SH-SY5Y (cell line): ENCODE measurements around the gene ATP10A.

Source experiments
- GATA2 ChIP-seq: IDR thresholded peaks from 2 replicates; pipeline ENCODE4 v1.6.1; 2011; ENCODE audit warnings: mild to moderate bottlenecking, low read depth, low read length
- GATA3 ChIP-seq: IDR thresholded peaks from 2 replicates; pipeline ENCODE4 v1.6.1; 2011; ENCODE audit warnings: low read depth, mild to moderate bottlenecking, low read length, moderate library complexity

The ATP10A gene, protein sequence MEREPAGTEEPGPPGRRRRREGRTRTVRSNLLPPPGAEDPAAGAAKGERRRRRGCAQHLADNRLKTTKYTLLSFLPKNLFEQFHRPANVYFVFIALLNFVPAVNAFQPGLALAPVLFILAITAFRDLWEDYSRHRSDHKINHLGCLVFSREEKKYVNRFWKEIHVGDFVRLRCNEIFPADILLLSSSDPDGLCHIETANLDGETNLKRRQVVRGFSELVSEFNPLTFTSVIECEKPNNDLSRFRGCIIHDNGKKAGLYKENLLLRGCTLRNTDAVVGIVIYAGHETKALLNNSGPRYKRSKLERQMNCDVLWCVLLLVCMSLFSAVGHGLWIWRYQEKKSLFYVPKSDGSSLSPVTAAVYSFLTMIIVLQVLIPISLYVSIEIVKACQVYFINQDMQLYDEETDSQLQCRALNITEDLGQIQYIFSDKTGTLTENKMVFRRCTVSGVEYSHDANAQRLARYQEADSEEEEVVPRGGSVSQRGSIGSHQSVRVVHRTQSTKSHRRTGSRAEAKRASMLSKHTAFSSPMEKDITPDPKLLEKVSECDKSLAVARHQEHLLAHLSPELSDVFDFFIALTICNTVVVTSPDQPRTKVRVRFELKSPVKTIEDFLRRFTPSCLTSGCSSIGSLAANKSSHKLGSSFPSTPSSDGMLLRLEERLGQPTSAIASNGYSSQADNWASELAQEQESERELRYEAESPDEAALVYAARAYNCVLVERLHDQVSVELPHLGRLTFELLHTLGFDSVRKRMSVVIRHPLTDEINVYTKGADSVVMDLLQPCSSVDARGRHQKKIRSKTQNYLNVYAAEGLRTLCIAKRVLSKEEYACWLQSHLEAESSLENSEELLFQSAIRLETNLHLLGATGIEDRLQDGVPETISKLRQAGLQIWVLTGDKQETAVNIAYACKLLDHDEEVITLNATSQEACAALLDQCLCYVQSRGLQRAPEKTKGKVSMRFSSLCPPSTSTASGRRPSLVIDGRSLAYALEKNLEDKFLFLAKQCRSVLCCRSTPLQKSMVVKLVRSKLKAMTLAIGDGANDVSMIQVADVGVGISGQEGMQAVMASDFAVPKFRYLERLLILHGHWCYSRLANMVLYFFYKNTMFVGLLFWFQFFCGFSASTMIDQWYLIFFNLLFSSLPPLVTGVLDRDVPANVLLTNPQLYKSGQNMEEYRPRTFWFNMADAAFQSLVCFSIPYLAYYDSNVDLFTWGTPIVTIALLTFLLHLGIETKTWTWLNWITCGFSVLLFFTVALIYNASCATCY (N-terminal part only)

GRCh38 chr15:25863111-25863967 is at the start of gene ATP10A:
Gene ATP10A, minus strand, starts transcription at chr15:25863327. Its CDS starts 231 bp downstream, at chr15:25863096.
- no peak for TF ChIP-seq GATA3
- TF ChIP-seq GATA2: no peak

- TF ChIP-seq GATA2 (no peak), GATA3 (no peak)
These were observed 48.9 kb upstream of the ATP10A start for GRCh38 chr15:25912035-25912434.

DNA sequence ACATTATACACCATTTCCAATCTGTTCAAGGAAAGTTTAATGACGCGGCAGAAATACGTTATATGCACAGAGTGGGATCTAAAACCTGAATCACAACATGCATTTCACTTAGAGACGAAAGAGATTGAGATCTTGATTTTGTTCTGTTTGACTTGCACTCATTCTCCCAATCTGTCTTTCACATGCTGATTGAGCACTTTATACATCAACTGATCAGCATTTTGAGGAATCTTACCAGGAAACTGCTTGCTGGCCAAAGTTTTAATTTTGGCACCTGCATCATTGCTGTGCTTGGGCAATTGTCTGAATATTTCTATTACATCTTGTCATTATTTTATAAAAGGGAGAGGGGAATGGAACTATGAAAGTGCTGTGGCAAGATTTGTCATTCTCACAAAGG is 47.7 kb upstream of the ATP10A start:
- TF ChIP-seq GATA2 (no peak), GATA3 (no peak)

- TF ChIP-seq GATA2: no peak
- TF ChIP-seq GATA3: no peak
These were observed 46.7 kb upstream of the ATP10A start for GRCh38 chr15:25909806-25910205.

GRCh38 chr15:25909325-25909724 is 46.2 kb upstream of the ATP10A start:
- TF ChIP-seq GATA2 (no peak), GATA3 (no peak)

- TF ChIP-seq GATA3: no peak
- TF ChIP-seq GATA2: no peak
These were observed 42.0 kb upstream of the ATP10A start for GRCh38 chr15:25905140-25905539.

DNA sequence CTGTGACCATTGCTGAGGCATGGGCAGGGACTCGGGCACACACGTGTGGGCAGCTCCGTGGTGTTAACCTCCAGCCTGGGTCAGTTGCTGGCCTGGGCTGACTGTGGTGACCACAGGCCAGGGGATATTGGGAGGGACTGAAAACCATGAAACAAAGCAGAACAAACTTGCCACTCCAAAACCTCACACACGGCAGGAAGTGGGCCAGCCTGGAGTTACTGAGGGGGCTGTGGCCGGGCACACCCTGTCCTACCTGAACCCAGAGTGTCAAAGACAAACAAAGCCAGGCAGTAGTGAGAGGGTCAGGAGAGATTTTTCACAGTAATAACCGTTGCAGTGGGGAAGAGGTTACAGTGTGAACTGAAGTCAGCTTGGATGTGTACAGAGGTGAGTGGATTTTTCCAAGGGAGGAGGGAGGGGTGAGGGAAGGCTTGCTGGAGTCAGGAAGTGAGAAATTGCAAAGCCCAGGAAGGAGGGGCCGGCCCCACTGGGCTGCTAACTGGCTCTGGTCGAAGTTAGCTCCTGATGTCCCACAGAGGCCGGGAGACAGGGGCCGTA is 40.0 kb upstream of the ATP10A start:
- TF ChIP-seq GATA3 (no peak), GATA2 (no peak)

GRCh38 chr15:25901811-25902605 is 38.9 kb upstream of the ATP10A start:
- TF ChIP-seq GATA2 (no peak), GATA3 (no peak)

DNA sequence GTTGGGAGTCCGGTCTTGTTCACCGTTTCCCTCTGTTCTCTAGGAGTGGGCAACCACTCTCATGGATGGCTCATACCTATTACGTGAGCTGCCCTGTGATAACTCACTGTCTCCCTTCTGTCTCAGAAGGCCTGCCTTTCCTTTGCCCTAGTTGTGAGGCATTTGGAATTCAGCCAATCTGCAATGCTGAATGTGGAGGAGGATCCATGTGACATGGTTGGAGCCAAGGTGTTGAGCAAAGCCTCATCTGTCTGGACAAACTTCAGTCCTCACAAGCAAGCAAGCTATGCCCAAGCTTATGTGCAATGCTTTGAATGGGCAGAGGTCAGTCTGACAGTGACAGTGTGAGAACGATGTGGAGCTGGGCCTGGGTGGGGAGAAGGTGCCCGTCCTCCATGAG is 37.8 kb upstream of the ATP10A start:
- TF ChIP-seq GATA2 (no peak), GATA3 (no peak)

- TF ChIP-seq GATA2 (no peak), GATA3 (no peak)
These were observed 37.3 kb upstream of the ATP10A start for GRCh38 chr15:25900431-25900830.

GRCh38 chr15:25899870-25900269 is 36.7 kb upstream of the ATP10A start:
- TF ChIP-seq GATA3 (no peak), GATA2 (no peak)

DNA sequence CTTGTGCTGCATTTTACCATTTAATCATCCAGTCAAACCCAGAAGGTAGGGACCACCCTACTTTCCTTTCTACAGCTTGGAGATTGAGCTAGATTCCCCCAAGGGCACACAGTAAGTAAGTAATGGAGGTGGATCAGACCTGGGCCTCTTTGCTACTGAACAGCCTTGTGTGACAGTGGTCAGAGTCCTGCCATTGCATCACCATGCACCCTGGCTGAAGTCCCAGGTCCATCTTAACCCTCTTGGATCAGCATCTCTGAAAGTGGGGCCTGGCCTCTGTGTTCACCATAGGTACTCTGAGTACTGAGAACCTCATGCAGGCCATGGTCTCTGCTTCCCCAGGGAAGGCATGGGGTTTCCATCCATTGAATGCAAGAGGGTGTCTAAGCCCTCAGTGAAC is 34.5 kb upstream of the ATP10A start:
- TF ChIP-seq GATA3 (no peak), GATA2 (no peak)

DNA sequence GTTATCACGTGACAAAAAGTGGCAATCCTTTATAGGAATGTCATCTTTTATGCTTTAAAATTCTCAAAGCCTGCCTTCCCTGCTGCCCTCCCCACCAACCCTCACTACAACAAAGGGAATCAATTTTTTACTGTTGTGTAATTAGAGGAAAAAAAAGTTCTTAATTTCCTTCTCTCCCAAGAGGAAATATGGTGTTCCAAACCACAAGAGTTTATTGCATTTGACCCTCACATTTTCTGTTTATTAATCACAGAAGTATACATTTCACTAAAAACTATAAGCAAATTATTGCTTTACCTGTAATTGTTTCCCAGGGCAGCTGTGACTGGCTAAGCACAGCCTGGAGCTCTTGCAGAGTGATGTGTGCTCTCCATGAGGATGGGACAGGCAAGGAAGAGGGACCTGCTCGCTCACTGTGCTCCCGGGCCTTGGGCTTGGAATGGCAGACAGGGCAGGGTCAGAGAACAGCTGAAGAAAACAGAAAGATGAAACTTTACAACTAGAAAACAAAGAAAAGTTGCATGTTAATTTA is 31.3 kb upstream of the ATP10A start:
- TF ChIP-seq GATA2 (no peak), GATA3 (no peak)
